Measurements from ENCODE around the gene LARGE2. TPM values are rescaled to one million over a fixed set of nuclear protein-coding genes. Genes with fewer than 3 reads are reported as not detected.
A peak's percentile ranks its signal among the peaks of the same experiment; 100 is the strongest.
"Not testable (repeated sequence)": the region's sequence is repeated elsewhere in the genome, so short reads cannot be mapped to it uniquely, and the experiment has no call there.

LARGE2 gene
- total and polyA plus RNA-seq, 2 experiments from 2014 or later, result 4.3 to 9.7 TPM

- no peaks in the 10 kb centered on the region for H3K9me3 ChIP-seq (ENCODE audit: low read depth)
- no peak overlapping the region for H3K4me3 ChIP-seq
- TF ChIP-seq EZH2phosphoT487 (IDR thresholded peaks at IDR 0.05; ENCODE audit: low read depth, severe bottlenecking, unreplicated experiment), result no peak
- no peak for TF ChIP-seq CTCF (IDR thresholded peaks at IDR 0.05; ENCODE audit: poor library complexity)
- TF ChIP-seq EZH2 (IDR thresholded peaks at IDR 0.05; ENCODE audit: borderline replicate concordance), result no peak
- peaks cover 6% of the 10 kb centered on the region for H3K4me1 ChIP-seq (ENCODE audit: insufficient read depth)
- H3K4me2 ChIP-seq, result no peak overlapping the region
- H3K9me2 ChIP-seq (replicated peaks; ENCODE audit: insufficient read depth), result no peaks in the 10 kb centered on the region
- DNase-seq (ENCODE audit: low spot score), result no peak
- no peaks in the 10 kb centered on the region for H4K20me1 ChIP-seq (ENCODE audit: insufficient read depth, poor library complexity, severe bottlenecking)
- H3K36me3 ChIP-seq (replicated peaks; ENCODE audit: insufficient read depth, low read depth), result no peaks in the 10 kb centered on the region
- H2AFZ ChIP-seq, result no peak overlapping the region
- no peaks in the 10 kb centered on the region for H3K27me3 ChIP-seq
- H3K79me2 ChIP-seq, result no peaks in the 10 kb centered on the region
- H3K27ac ChIP-seq, result no peak overlapping the region
- 92% methylated on average over 6 of the region's 6 CpGs for WGBS (ENCODE audit: low lambda C conversion rate, missing lambda C conversion rate)
These were observed 24.9 kb upstream of the LARGE2 start for GRCh38 chr11:45897556-45897955.

GRCh38 chr11:45899086-45899447 is 23.4 kb upstream of the LARGE2 start:
- Histone ChIP-seq H3K27ac (peak overlapping the region; percentile 77), H3K27me3 (no peaks in the 10 kb centered on the region), H3K4me1 (ENCODE audit: insufficient read depth) (peaks cover 6% of the 10 kb centered on the region), H3K9me2 (replicated peaks; ENCODE audit: insufficient read depth) (no peaks in the 10 kb centered on the region), H3K79me2 (no peaks in the 10 kb centered on the region), H2AFZ (no peak overlapping the region), H3K36me3 (replicated peaks; ENCODE audit: insufficient read depth, low read depth) (no peaks in the 10 kb centered on the region), H4K20me1 (ENCODE audit: insufficient read depth, poor library complexity, severe bottlenecking) (no peaks in the 10 kb centered on the region), H3K4me3 (no peak overlapping the region), H3K4me2 (peak overlapping the region; percentile 93), H3K9me3 (ENCODE audit: low read depth) (no peaks in the 10 kb centered on the region)
- TF ChIP-seq EZH2 (IDR thresholded peaks at IDR 0.05; ENCODE audit: borderline replicate concordance) (no peak), EZH2phosphoT487 (IDR thresholded peaks at IDR 0.05; ENCODE audit: low read depth, severe bottlenecking, unreplicated experiment) (no peak), CTCF (IDR thresholded peaks at IDR 0.05; ENCODE audit: poor library complexity) (no peak)
- 15% methylated on average over 3 of the region's 3 CpGs for WGBS (ENCODE audit: low lambda C conversion rate, missing lambda C conversion rate)
- no peak for DNase-seq (ENCODE audit: low spot score)

- H2AFZ ChIP-seq, result peak overlapping the region; percentile 25
These were observed 22.8 kb upstream of the LARGE2 start for GRCh38 chr11:45899448-45900174.

GRCh38 chr11:45900175-45900800 is 22.2 kb upstream of the LARGE2 start:
- not testable (repeated sequence) for H3K4me1 ChIP-seq (ENCODE audit: insufficient read depth); DNase-seq (ENCODE audit: low spot score); H4K20me1 ChIP-seq (ENCODE audit: insufficient read depth, poor library complexity, severe bottlenecking); H3K9me3 ChIP-seq (ENCODE audit: low read depth); H3K36me3 ChIP-seq (replicated peaks; ENCODE audit: insufficient read depth, low read depth); H3K79me2 ChIP-seq; H3K27me3 ChIP-seq; H3K9me2 ChIP-seq (replicated peaks; ENCODE audit: insufficient read depth); H3K27ac ChIP-seq
- H2AFZ ChIP-seq, result peak overlapping the region; percentile 25
- WGBS (ENCODE audit: low lambda C conversion rate, missing lambda C conversion rate), result 5% methylated on average over 25 of the region's 59 CpGs
- peak overlapping the region; percentile 93 for H3K4me2 ChIP-seq
- peak overlapping the region; percentile 21 for H3K4me3 ChIP-seq

More at GRCh38 chr11:45899448-45900174, 22.8 kb upstream of the LARGE2 start:
- TF ChIP-seq EZH2 (IDR thresholded peaks at IDR 0.05; ENCODE audit: borderline replicate concordance) (no peak), CTCF (IDR thresholded peaks at IDR 0.05; ENCODE audit: poor library complexity) (no peak), EZH2phosphoT487 (IDR thresholded peaks at IDR 0.05; ENCODE audit: low read depth, severe bottlenecking, unreplicated experiment) (no peak)
- Histone ChIP-seq H3K4me3 (peak overlapping the region; percentile 21), H3K27me3 (no peaks in the 10 kb centered on the region), H3K27ac (peak overlapping the region; percentile 77), H4K20me1 (ENCODE audit: insufficient read depth, poor library complexity, severe bottlenecking) (no peaks in the 10 kb centered on the region), H3K4me1 (ENCODE audit: insufficient read depth) (peaks cover 6% of the 10 kb centered on the region), H3K4me2 (peak overlapping the region; percentile 93), H3K36me3 (replicated peaks; ENCODE audit: insufficient read depth, low read depth) (no peaks in the 10 kb centered on the region), H3K9me2 (replicated peaks; ENCODE audit: insufficient read depth) (no peaks in the 10 kb centered on the region), H3K79me2 (no peaks in the 10 kb centered on the region), H3K9me3 (ENCODE audit: low read depth) (no peaks in the 10 kb centered on the region)
- WGBS (ENCODE audit: low lambda C conversion rate, missing lambda C conversion rate), result under 1% methylated on average over 35 of the region's 62 CpGs
- DNase-seq (ENCODE audit: low spot score), result peak; percentile 93

Measured in hepatocyte (in vitro differentiated cells).